ENCODE data around the gene DELE1.

DNA sequence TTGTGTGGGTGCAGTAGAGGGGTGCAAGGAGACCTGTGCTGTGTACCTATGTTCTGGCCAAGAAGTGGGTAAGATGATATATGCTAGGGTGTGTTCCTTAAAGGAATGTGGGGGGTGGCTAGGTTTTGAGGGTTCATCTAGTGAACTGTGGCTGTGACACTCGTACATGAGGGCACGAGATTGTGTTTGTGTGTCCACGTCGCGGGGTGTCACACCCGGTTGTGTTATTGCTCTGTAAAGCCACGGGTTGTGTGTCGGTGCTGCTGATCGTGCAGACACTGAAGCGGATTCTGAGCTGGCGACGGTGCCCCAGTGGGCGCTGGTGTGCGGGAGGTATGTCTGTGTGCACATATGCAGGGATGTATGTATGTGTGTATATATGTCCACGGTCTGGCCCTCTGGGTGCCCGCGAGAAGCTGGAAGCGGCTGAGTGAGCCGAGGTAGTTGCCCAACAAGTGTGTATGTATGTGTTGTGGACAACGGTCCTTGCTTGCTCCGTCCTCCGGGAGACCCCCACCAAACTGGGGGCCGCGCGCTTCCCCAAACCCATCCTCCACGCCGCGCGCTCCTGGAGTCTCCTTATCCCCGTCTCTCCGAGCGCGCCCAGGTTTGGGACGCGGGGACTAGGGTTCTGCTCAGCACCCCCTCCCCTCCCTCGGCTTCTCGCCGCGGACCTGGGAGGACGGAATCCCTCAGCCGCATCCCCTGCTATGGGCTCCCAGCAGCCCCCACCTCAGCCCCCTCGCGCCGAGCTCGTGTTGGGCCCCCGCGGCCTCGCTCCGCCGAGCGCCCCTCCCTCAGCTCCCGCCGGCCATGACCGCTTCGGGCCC is 46.1 kb upstream of the DELE1 start:
- TF ChIP-seq, protein P1, sequence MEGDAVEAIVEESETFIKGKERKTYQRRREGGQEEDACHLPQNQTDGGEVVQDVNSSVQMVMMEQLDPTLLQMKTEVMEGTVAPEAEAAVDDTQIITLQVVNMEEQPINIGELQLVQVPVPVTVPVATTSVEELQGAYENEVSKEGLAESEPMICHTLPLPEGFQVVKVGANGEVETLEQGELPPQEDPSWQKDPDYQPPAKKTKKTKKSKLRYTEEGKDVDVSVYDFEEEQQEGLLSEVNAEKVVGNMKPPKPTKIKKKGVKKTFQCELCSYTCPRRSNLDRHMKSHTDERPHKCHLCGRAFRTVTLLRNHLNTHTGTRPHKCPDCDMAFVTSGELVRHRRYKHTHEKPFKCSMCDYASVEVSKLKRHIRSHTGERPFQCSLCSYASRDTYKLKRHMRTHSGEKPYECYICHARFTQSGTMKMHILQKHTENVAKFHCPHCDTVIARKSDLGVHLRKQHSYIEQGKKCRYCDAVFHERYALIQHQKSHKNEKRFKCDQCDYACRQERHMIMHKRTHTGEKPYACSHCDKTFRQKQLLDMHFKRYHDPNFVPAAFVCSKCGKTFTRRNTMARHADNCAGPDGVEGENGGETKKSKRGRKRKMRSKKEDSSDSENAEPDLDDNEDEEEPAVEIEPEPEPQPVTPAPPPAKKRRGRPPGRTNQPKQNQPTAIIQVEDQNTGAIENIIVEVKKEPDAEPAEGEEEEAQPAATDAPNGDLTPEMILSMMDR (IDR thresholded peaks at IDR 0.05) = no peak
- no peak for TF ChIP-seq POLR2A (IDR thresholded peaks at IDR 0.05)

All from lower leg skin (tissue), 3 donors.